ENCODE results near the gene A2M. TPM values are rescaled to one million over a fixed set of nuclear protein-coding genes. Genes with fewer than 3 reads are reported as not detected.
A peak's percentile ranks its signal among the peaks of the same experiment; 100 is the strongest.

The A2M gene
- total RNA-seq, 4 donors from 2014 or later: 14.7 to 467 (median 92.4) TPM

DNA sequence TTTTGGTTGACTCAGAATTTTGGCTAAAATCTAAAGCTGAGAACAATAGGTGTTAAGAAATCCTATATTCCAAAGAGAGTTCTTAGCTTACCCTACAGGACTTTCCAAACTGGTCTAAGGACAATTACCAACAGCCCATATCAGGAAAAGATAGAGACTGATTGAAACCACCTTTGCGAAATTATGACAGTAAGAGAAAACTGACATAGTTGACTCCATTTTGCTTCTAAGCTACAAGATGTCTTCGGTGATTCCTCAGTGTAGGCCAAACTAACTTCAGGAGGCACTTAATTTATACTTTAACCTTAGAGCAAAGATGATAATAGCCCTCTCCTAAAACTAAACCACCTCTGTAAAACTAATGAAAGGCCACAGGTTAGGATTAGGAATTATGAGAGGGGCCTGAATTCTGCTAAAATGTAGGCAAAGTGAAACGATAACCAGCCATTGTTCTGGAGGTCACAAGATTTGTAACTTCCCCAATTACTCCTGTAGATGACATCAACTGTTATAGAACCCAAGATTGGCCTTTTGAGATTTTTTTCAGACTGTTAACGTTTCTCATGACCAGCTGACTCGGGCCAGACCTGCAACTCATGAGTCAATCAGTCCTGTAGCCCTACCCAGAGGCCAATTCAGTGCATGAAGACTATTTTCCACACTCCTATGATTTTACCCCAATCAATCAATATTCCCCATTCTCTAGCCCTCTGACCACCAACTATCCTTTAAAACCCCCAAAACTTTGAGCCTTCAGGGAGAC lies 83.3 kb downstream of the A2M start:
- H3K9me3 ChIP-seq: no peaks in the 10 kb centered on the region
- TF ChIP-seq POLR2A (IDR thresholded peaks at IDR 0.05): no peak
- TF ChIP-seq, protein P1, sequence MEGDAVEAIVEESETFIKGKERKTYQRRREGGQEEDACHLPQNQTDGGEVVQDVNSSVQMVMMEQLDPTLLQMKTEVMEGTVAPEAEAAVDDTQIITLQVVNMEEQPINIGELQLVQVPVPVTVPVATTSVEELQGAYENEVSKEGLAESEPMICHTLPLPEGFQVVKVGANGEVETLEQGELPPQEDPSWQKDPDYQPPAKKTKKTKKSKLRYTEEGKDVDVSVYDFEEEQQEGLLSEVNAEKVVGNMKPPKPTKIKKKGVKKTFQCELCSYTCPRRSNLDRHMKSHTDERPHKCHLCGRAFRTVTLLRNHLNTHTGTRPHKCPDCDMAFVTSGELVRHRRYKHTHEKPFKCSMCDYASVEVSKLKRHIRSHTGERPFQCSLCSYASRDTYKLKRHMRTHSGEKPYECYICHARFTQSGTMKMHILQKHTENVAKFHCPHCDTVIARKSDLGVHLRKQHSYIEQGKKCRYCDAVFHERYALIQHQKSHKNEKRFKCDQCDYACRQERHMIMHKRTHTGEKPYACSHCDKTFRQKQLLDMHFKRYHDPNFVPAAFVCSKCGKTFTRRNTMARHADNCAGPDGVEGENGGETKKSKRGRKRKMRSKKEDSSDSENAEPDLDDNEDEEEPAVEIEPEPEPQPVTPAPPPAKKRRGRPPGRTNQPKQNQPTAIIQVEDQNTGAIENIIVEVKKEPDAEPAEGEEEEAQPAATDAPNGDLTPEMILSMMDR (IDR thresholded peaks at IDR 0.05): no peak
- H3K27ac ChIP-seq: no peak overlapping the region
- no peak overlapping the region for H3K4me3 ChIP-seq
- no peaks in the 10 kb centered on the region for H3K27me3 ChIP-seq
- peaks cover 0 to 3% (median 0%) of the 10 kb centered on the region in 3 donors for H3K4me1 ChIP-seq
- no peak for DNase-seq
- H3K36me3 ChIP-seq: no peaks in the 10 kb centered on the region
- intact Hi-C loops (cut with DNase I): loop anchor here (10.0 kb wide), 1 partner anchor 78 kb away; no protein-coding TSS in a partner anchor
- WGBS, 2 donors: 70 to 78% methylated on average over 5 of the region's 5 CpGs

DNA sequence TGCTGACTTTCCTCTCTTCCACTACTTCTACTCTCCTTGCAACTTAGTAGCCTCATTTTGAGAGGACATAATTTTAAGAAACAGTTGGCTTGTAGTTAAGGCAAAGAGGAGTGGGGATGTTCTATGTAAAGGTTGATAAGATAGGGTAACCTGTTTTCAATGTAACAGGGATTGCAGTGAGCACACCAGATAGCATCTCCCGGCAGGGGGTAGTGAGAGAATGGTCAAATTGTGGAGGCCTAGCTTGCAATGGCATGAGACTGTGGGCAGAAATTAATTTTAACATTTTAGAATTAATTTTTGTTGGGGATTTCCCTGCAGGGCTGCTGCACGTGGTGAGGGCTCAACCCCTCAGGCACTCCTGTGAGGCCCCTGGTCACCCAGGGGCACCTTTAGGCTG lies 84.9 kb downstream of the A2M start:
- H3K9me3 ChIP-seq: no peaks in the 10 kb centered on the region
- TF ChIP-seq POLR2A (IDR thresholded peaks at IDR 0.05): no peak
- TF ChIP-seq, protein P1 (IDR thresholded peaks at IDR 0.05): no peak
- no peaks in the 10 kb centered on the region for H3K36me3 ChIP-seq
- WGBS, 2 donors: 61 to 80% methylated on average over 2 of the region's 2 CpGs
- DNase-seq: no peak
- H3K4me1 ChIP-seq: peaks cover 0 to 12% (median under 1%) of the 10 kb centered on the region in 3 donors
- no peak overlapping the region for H3K4me3 ChIP-seq
- intact Hi-C loops (cut with DNase I): loop anchor here (10.0 kb wide), 1 partner anchor 76 kb away; no protein-coding TSS in a partner anchor
- H3K27me3 ChIP-seq: no peaks in the 10 kb centered on the region
- no peak overlapping the region for H3K27ac ChIP-seq

DNA sequence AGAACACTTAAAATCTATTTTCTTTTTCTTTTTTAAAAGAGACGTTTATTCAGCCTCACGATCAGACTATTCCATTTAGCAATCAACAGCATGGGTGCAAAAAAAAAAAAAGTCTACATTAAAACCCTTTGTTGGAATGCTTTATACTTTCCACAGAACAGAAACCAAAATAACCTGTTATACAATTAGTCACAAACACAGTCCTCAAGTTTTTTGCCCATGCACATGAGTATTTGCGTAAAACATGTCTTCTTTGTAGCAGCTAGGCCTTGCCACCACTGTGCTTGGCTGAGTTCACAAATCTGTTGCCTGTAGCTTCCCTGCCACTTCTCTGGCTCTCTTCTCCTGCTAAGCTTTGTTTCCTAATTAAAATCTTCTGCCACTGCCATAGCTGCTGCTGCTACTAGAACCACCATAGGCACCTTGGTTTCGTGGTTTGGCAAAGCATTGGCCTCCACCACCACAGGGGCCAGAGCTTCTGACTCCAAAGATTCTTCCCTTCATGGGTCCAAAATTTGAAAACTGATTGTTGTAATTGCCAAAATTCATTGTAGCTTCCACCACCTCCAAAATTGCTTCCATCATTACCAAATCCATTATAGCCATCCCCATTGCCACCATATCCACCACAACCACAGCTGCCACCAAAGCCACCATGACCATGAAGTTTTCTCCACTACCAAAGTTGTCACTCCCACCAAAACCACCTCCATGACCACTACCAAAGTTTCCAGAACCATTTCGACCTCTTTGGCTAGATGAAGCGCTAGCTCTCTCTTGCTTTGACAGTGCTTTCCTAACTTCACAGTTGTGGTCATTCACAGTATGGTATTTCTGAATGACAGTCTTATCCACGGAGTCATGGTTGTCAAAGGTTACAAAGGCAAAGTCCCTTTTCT lies 88.3 kb downstream of the A2M start:
- H3K9me3 ChIP-seq: no peaks in the 10 kb centered on the region
- H3K4me1 ChIP-seq: peaks cover 0 to 18% (median 3%) of the 10 kb centered on the region in 3 donors
- 79 to 81% methylated on average over 7 of the region's 7 CpGs for WGBS, 2 donors
- no peak overlapping the region for H3K27ac ChIP-seq
- H3K27me3 ChIP-seq: no peaks in the 10 kb centered on the region
- TF ChIP-seq, protein P1 (IDR thresholded peaks at IDR 0.05): no peak
- TF ChIP-seq POLR2A (IDR thresholded peaks at IDR 0.05): no peak
- intact Hi-C loops (cut with DNase I): no loop called here
- no peak overlapping the region for H3K4me3 ChIP-seq
- no peak for DNase-seq
- H3K36me3 ChIP-seq: no peaks in the 10 kb centered on the region

DNA sequence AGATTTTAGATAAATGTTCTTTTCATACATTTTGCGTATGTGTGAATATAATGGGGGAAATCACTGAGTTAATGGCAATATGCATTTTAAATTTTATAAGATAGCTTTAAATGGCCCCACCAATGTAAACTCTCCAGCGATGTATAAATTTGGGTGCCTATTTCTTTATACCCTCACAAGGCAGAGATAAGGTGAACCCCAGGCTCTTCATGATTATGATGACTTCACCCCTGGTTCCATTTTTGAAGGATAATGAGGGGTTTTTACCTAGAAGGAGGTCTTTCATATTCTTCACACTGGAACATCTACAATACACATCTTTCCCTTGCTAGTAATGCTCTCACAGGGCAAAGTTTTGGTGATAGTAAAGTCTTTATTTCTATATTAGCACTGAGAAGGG lies 91.2 kb downstream of the A2M start:
- Histone ChIP-seq H3K36me3 (no peaks in the 10 kb centered on the region), H3K4me1 (peaks cover 0 to 18% (median 3%) of the 10 kb centered on the region in 3 donors), H3K27ac (peak overlapping the region in 1 of 4 donors; percentile 32), H3K9me3 (no peaks in the 10 kb centered on the region), H3K27me3 (no peaks in the 10 kb centered on the region), H3K4me3 (no peak overlapping the region)
- 90 to 91% methylated on average over 2 of the region's 2 CpGs for WGBS, 2 donors
- no peak for DNase-seq
- intact Hi-C loops (cut with DNase I): no loop called here
- TF ChIP-seq POLR2A (IDR thresholded peaks at IDR 0.05): no peak
- TF ChIP-seq, protein P1 (IDR thresholded peaks at IDR 0.05): no peak

DNA sequence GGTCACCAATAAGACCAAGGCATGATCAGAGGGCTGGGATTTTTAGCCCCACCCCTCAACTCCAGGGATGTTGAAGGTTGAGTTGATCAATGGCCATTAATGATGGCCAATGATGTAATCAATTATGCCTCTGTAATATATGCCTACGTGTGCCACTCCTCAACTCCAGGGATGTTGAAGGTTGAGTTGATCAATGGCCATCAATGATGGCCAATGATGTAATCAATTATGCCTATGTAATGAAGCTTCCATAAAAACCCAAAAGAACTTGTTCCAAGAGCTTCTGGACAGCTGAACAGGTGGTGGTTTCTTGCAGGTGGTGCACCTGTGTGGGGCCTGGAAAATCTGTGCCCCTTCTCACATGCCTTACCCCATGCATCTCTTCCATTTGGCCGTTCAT lies 93.1 kb downstream of the A2M start:
- intact Hi-C loops (cut with DNase I): no loop called here
- DNase-seq: no peak
- TF ChIP-seq POLR2A (IDR thresholded peaks at IDR 0.05): no peak
- TF ChIP-seq, protein P1 (IDR thresholded peaks at IDR 0.05): no peak
- peaks cover 0 to 17% (median 3%) of the 10 kb centered on the region in 3 donors for H3K4me1 ChIP-seq
- no peaks in the 10 kb centered on the region for H3K27me3 ChIP-seq
- H3K9me3 ChIP-seq: peaks cover 0 to 5% (median 0%) of the 10 kb centered on the region in 3 donors
- H3K27ac ChIP-seq: no peak overlapping the region
- H3K4me3 ChIP-seq: no peak overlapping the region
- no peaks in the 10 kb centered on the region for H3K36me3 ChIP-seq
- 91 to 93% methylated on average over 2 of the region's 2 CpGs for WGBS, 2 donors
